Memory B cell (primary cell): Measurements from ENCODE around the gene SMIM10.
A peak's percentile ranks its signal among the peaks of the same experiment; 100 is the strongest.
"Not testable (repeated sequence)": the region's sequence is repeated elsewhere in the genome, so short reads cannot be mapped to it uniquely, and the experiment has no call there.

Experiments used
- ATAC-seq: fragments of 150-1000 bp; cut with Tn5 transposase; 2 replicates; pipeline ENCODE4 v1.10.0; 2021; ENCODE audit warnings: low read depth, mild to moderate bottlenecking, moderate library complexity
- DNase-seq, 2 donors: peaks; one replicate each; pipeline ENCODE4 v3.0.0; 2022; ENCODE audit warnings: low spot score in 2 of 2
- H3K27ac Mint-ChIP-seq: one replicate; pipeline ENCODE4 v1.8.0; 2022; ENCODE audit warnings: mild to moderate bottlenecking, moderate library complexity, mixed read lengths
- H3K27me3 Mint-ChIP-seq: one replicate; pipeline ENCODE4 v1.8.0; 2022; ENCODE audit warnings: mixed read lengths
- H3K36me3 Mint-ChIP-seq: one replicate; pipeline ENCODE4 v1.8.0; 2022; ENCODE audit warnings: mild to moderate bottlenecking, mixed read lengths
- H3K4me1 Mint-ChIP-seq: one replicate; pipeline ENCODE4 v1.8.0; 2022; ENCODE audit warnings: mixed read lengths
- H3K4me3 Mint-ChIP-seq: one replicate; pipeline ENCODE4 v1.8.0; 2022; ENCODE audit warnings: mild to moderate bottlenecking, moderate library complexity, mixed read lengths
- H3K9me3 Mint-ChIP-seq: one replicate; pipeline ENCODE4 v1.8.0; 2022; ENCODE audit warnings: mixed read lengths

Gene SMIM10

GRCh38 chrX:134997646-134998045 is 6.9 kb downstream of the SMIM10 start:
- Mint-ChIP-seq H3K9me3 (no peaks in the 10 kb centered on the region), H3K27me3 (peaks cover 4% of the 10 kb centered on the region), H3K27ac (no peak overlapping the region), H3K36me3 (no peaks in the 10 kb centered on the region), H3K4me3 (no peak overlapping the region), H3K4me1 (no peaks in the 10 kb centered on the region)
- ATAC-seq = no peak
- DNase-seq = no peak

GRCh38 chrX:134998246-134998645 is 7.5 kb downstream of the SMIM10 start:
- ATAC-seq (no peak), DNase-seq (no peak)
- no peaks in the 10 kb centered on the region for H3K4me1 Mint-ChIP-seq
- no peaks in the 10 kb centered on the region for H3K9me3 Mint-ChIP-seq
- no peak overlapping the region for H3K27ac Mint-ChIP-seq
- no peaks in the 10 kb centered on the region for H3K36me3 Mint-ChIP-seq
- H3K27me3 Mint-ChIP-seq = peaks cover 4% of the 10 kb centered on the region
- no peak overlapping the region for H3K4me3 Mint-ChIP-seq

GRCh38 chrX:134999469-134999868 is 8.7 kb downstream of the SMIM10 start:
- peaks cover 4% of the 10 kb centered on the region for H3K27me3 Mint-ChIP-seq
- DNase-seq = no peak
- no peak for ATAC-seq
- peaks cover 4% of the 10 kb centered on the region for H3K4me1 Mint-ChIP-seq
- H3K4me3 Mint-ChIP-seq = no peak overlapping the region
- H3K36me3 Mint-ChIP-seq = no peaks in the 10 kb centered on the region
- no peaks in the 10 kb centered on the region for H3K9me3 Mint-ChIP-seq
- no peak overlapping the region for H3K27ac Mint-ChIP-seq

- H3K36me3 Mint-ChIP-seq = no peaks in the 10 kb centered on the region
- no peaks in the 10 kb centered on the region for H3K9me3 Mint-ChIP-seq
- peaks cover 6% of the 10 kb centered on the region for H3K27me3 Mint-ChIP-seq
- no peak for DNase-seq
- no peak for ATAC-seq
- H3K4me3 Mint-ChIP-seq = no peak overlapping the region
- H3K4me1 Mint-ChIP-seq = peaks cover 4% of the 10 kb centered on the region
- H3K27ac Mint-ChIP-seq = no peak overlapping the region
Measured at GRCh38 chrX:135000516-135000915, 9.7 kb downstream of the SMIM10 start.

GRCh38 chrX:135003876-135004623 is 13.3 kb downstream of the SMIM10 start:
- no peaks in the 10 kb centered on the region for H3K9me3 Mint-ChIP-seq
- peaks cover 4% of the 10 kb centered on the region for H3K27me3 Mint-ChIP-seq
- peaks cover 4% of the 10 kb centered on the region for H3K4me1 Mint-ChIP-seq
- DNase-seq = peak; percentile 59 to 61
- H3K4me3 Mint-ChIP-seq = peak overlapping the region; percentile 92
- ATAC-seq = peak; percentile 91
- no peak overlapping the region for H3K27ac Mint-ChIP-seq
- H3K36me3 Mint-ChIP-seq = no peaks in the 10 kb centered on the region

GRCh38 chrX:135006187-135006586 is 15.4 kb downstream of the SMIM10 start:
- no peak overlapping the region for H3K4me3 Mint-ChIP-seq
- peaks cover 4% of the 10 kb centered on the region for H3K27me3 Mint-ChIP-seq
- no peak for ATAC-seq

GRCh38 chrX:135009057-135009610 is 18.3 kb downstream of the SMIM10 start:
- Mint-ChIP-seq H3K36me3 (no peaks in the 10 kb centered on the region), H3K4me3 (no peak overlapping the region), H3K27me3 (peaks cover 4% of the 10 kb centered on the region), H3K4me1 (peaks cover 2% of the 10 kb centered on the region), H3K27ac (no peak overlapping the region), H3K9me3 (no peaks in the 10 kb centered on the region)
- DNase-seq = no peak
- ATAC-seq = no peak

More at GRCh38 chrX:135006187-135006586, 15.4 kb downstream of the SMIM10 start:
- Mint-ChIP-seq H3K27ac (no peak overlapping the region), H3K4me1 (peaks cover 4% of the 10 kb centered on the region), H3K9me3 (no peaks in the 10 kb centered on the region), H3K36me3 (no peaks in the 10 kb centered on the region)
- no peak for DNase-seq

- DNase-seq = no peak
- no peaks in the 10 kb centered on the region for H3K36me3 Mint-ChIP-seq
Measured at GRCh38 chrX:135009838-135010237, 19.0 kb downstream of the SMIM10 start.

GRCh38 chrX:135010921-135011320 is 20.1 kb downstream of the SMIM10 start:
- no peaks in the 10 kb centered on the region for H3K36me3 Mint-ChIP-seq
- H3K4me3 Mint-ChIP-seq = no peak overlapping the region
- H3K9me3 Mint-ChIP-seq = no peaks in the 10 kb centered on the region
- no peaks in the 10 kb centered on the region for H3K4me1 Mint-ChIP-seq
- H3K27ac Mint-ChIP-seq = no peak overlapping the region
- DNase-seq (no peak), ATAC-seq (no peak)
- H3K27me3 Mint-ChIP-seq = peaks cover 2% of the 10 kb centered on the region

More at GRCh38 chrX:135009838-135010237, 19.0 kb downstream of the SMIM10 start:
- Mint-ChIP-seq H3K27ac (no peak overlapping the region), H3K9me3 (no peaks in the 10 kb centered on the region), H3K4me3 (no peak overlapping the region), H3K4me1 (no peaks in the 10 kb centered on the region), H3K27me3 (peaks cover 4% of the 10 kb centered on the region)
- no peak for ATAC-seq

GRCh38 chrX:135015523-135016245 is 24.9 kb downstream of the SMIM10 start:
- Mint-ChIP-seq H3K9me3 (no peaks in the 10 kb centered on the region), H3K4me1 (no peaks in the 10 kb centered on the region), H3K27ac (no peak overlapping the region), H3K27me3 (peaks cover 2% of the 10 kb centered on the region), H3K36me3 (no peaks in the 10 kb centered on the region), H3K4me3 (no peak overlapping the region)
- DNase-seq (no peak), ATAC-seq (no peak)

GRCh38 chrX:135019890-135020289 is 29.1 kb downstream of the SMIM10 start:
- not testable (repeated sequence) for ATAC-seq, H3K9me3 Mint-ChIP-seq, H3K27ac Mint-ChIP-seq, H3K4me1 Mint-ChIP-seq, H3K4me3 Mint-ChIP-seq, H3K36me3 Mint-ChIP-seq, DNase-seq
- H3K27me3 Mint-ChIP-seq = peaks cover 12% of the 10 kb centered on the region

GRCh38 chrX:135023791-135024190 is 33.0 kb downstream of the SMIM10 start:
- H3K4me3 Mint-ChIP-seq, H3K27ac Mint-ChIP-seq, H3K4me1 Mint-ChIP-seq, ATAC-seq, DNase-seq, H3K9me3 Mint-ChIP-seq, H3K36me3 Mint-ChIP-seq: not testable (repeated sequence)
- H3K27me3 Mint-ChIP-seq = peaks cover 18% of the 10 kb centered on the region

GRCh38 chrX:135024526-135024925 is 33.7 kb downstream of the SMIM10 start:
- Mint-ChIP-seq H3K27ac (no peak overlapping the region), H3K9me3 (no peaks in the 10 kb centered on the region), H3K36me3 (no peaks in the 10 kb centered on the region), H3K27me3 (peaks cover 18% of the 10 kb centered on the region), H3K4me3 (no peak overlapping the region), H3K4me1 (peaks cover 7% of the 10 kb centered on the region)
- no peak for ATAC-seq
- no peak for DNase-seq

GRCh38 chrX:135030207-135030963 is 39.6 kb downstream of the SMIM10 start:
- not testable (repeated sequence) for H3K27ac Mint-ChIP-seq, H3K9me3 Mint-ChIP-seq, H3K4me3 Mint-ChIP-seq, ATAC-seq, H3K27me3 Mint-ChIP-seq, DNase-seq, H3K4me1 Mint-ChIP-seq, H3K36me3 Mint-ChIP-seq
